Osteocyte (in vitro differentiated cells): Measurements from ENCODE around the gene MAML2. TPM values are rescaled to one million over a fixed set of nuclear protein-coding genes. Genes with fewer than 3 reads are reported as not detected.
A peak's percentile ranks its signal among the peaks of the same experiment; 100 is the strongest.

Experiments
- DNase-seq: peaks from one replicate; pipeline ENCODE4 v3.0.0; 2021; ENCODE audit warnings: mixed read lengths; ENCODE audit not compliant: unreplicated experiment; ENCODE audit errors: extremely low spot score
- H3K27ac Mint-ChIP-seq: one replicate; pipeline ENCODE4 v1.8.0; 2021; ENCODE audit warnings: mild to moderate bottlenecking, mixed read lengths; ENCODE audit not compliant: unreplicated experiment
- H3K27me3 Mint-ChIP-seq: one replicate; pipeline ENCODE4 v1.8.0; 2021; ENCODE audit warnings: mixed read lengths; ENCODE audit not compliant: unreplicated experiment
- H3K36me3 Mint-ChIP-seq: one replicate; pipeline ENCODE4 v1.8.0; 2021; ENCODE audit warnings: mixed read lengths; ENCODE audit not compliant: unreplicated experiment
- H3K4me1 Mint-ChIP-seq: one replicate; pipeline ENCODE4 v1.8.0; 2021; ENCODE audit warnings: mixed read lengths; ENCODE audit not compliant: unreplicated experiment
- H3K4me3 Mint-ChIP-seq: one replicate; pipeline ENCODE4 v1.8.0; 2021; ENCODE audit warnings: mild to moderate bottlenecking, moderate library complexity, mixed read lengths; ENCODE audit not compliant: unreplicated experiment
- H3K9me3 Mint-ChIP-seq: one replicate; pipeline ENCODE4 v1.8.0; 2021; ENCODE audit warnings: mixed read lengths; ENCODE audit not compliant: unreplicated experiment
- total RNA-seq: library from RNA; stranded (reverse); gene quantifications from 2 replicates; pipeline ENCODE4 v1.2.1, GENCODE V29; 2021
- TF ChIP-seq, protein P1 (sequence below): fragments of 200-600 bp; sonication (generic); IDR thresholded peaks from 2 replicates; pipeline ENCODE4 v1.5.0; 2021; ENCODE audit warnings: antibody characterized with exemption, mild to moderate bottlenecking, moderate library complexity

Gene MAML2
- total RNA-seq, 1 donor from 2014 or later: 29.3 TPM

DNA sequence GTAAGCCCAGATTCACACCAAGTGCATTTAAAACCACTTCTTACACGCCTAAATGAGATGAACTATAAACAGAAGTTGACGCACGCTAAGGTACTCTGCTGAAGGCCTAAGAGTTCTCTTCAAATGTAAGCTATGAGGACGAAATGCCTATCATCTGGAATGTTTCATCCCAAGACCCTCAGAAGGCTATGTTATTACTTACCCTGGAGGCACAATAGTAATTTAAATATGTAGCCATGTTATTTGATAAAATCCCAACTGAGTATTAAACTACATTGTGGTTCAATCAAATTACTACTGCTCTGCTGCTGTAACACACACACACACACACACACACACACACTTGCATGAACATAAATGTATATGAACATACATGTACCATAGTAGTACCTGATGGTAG lies 47.6 kb downstream of the MAML2 start:
- no peaks in the 10 kb centered on the region for H3K9me3 Mint-ChIP-seq
- H3K4me1 Mint-ChIP-seq: peaks cover 53% of the 10 kb centered on the region
- DNase-seq: no peak
- H3K27me3 Mint-ChIP-seq: no peaks in the 10 kb centered on the region
- peak overlapping the region; percentile 81 for H3K27ac Mint-ChIP-seq
- peaks cover 15% of the 10 kb centered on the region for H3K36me3 Mint-ChIP-seq
- no peak overlapping the region for H3K4me3 Mint-ChIP-seq
- TF ChIP-seq, protein P1, sequence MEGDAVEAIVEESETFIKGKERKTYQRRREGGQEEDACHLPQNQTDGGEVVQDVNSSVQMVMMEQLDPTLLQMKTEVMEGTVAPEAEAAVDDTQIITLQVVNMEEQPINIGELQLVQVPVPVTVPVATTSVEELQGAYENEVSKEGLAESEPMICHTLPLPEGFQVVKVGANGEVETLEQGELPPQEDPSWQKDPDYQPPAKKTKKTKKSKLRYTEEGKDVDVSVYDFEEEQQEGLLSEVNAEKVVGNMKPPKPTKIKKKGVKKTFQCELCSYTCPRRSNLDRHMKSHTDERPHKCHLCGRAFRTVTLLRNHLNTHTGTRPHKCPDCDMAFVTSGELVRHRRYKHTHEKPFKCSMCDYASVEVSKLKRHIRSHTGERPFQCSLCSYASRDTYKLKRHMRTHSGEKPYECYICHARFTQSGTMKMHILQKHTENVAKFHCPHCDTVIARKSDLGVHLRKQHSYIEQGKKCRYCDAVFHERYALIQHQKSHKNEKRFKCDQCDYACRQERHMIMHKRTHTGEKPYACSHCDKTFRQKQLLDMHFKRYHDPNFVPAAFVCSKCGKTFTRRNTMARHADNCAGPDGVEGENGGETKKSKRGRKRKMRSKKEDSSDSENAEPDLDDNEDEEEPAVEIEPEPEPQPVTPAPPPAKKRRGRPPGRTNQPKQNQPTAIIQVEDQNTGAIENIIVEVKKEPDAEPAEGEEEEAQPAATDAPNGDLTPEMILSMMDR: no peak

GRCh38 chr11:96294289-96294688 lies 48.7 kb downstream of the MAML2 start:
- Mint-ChIP-seq H3K27ac (peak overlapping the region; percentile 81), H3K4me3 (peak overlapping the region; percentile 36), H3K36me3 (peaks cover 11% of the 10 kb centered on the region), H3K27me3 (no peaks in the 10 kb centered on the region), H3K4me1 (peaks cover 42% of the 10 kb centered on the region), H3K9me3 (no peaks in the 10 kb centered on the region)
- DNase-seq: no peak
- TF ChIP-seq, protein P1: no peak

DNA sequence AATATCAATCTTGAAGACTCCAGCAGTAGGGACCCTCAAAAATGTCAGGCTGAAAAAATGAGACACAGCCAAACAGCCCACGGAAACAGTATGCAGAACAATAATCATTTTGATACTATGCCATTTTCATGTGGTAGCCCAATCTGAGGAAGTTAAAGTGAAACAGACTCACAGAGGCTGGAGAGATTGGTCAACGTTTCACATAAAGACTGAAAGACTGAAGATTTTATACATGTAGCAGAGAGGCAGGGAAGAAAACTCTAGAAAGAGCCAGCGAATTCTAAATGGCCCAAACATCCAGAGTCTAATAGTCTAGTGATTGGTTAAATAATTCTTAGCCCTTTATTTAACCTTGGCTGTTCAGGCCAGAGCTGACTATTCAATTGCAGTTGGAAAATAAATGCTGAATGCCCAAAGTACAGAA lies 49.4 kb downstream of the MAML2 start:
- no peak for DNase-seq
- Mint-ChIP-seq H3K9me3 (no peaks in the 10 kb centered on the region), H3K27me3 (no peaks in the 10 kb centered on the region), H3K4me3 (peak overlapping the region; percentile 6), H3K4me1 (peaks cover 40% of the 10 kb centered on the region), H3K27ac (peak overlapping the region; percentile 81), H3K36me3 (peaks cover 11% of the 10 kb centered on the region)
- TF ChIP-seq, protein P1: no peak

GRCh38 chr11:96293109-96293508 lies 49.9 kb downstream of the MAML2 start:
- no peak for DNase-seq
- Mint-ChIP-seq H3K36me3 (peaks cover 10% of the 10 kb centered on the region), H3K4me3 (peak overlapping the region; percentile 6), H3K27ac (peak overlapping the region; percentile 81), H3K27me3 (no peaks in the 10 kb centered on the region), H3K4me1 (peaks cover 40% of the 10 kb centered on the region), H3K9me3 (no peaks in the 10 kb centered on the region)
- TF ChIP-seq, protein P1: no peak

- peak overlapping the region; percentile 81 for H3K27ac Mint-ChIP-seq
- no peaks in the 10 kb centered on the region for H3K27me3 Mint-ChIP-seq
- peaks cover 47% of the 10 kb centered on the region for H3K4me1 Mint-ChIP-seq
- DNase-seq: no peak
- H3K4me3 Mint-ChIP-seq: no peak overlapping the region
- TF ChIP-seq, protein P1: no peak
- no peaks in the 10 kb centered on the region for H3K9me3 Mint-ChIP-seq
- peaks cover 8% of the 10 kb centered on the region for H3K36me3 Mint-ChIP-seq
Measured at GRCh38 chr11:96292291-96293010, 50.5 kb downstream of the MAML2 start.
